AG04450 (cell line): Measurements from ENCODE around the gene DNAH5. TPM values are rescaled to one million over a fixed set of nuclear protein-coding genes. Genes with fewer than 3 reads are reported as not detected.

Source experiments
- CTCF ChIA-PET: fragments of 300-600, 350-600 bp; formaldehyde crosslinking; extraction: SDS; loops from one replicate; lab custom pipeline; 2022; ENCODE audit warnings: antibody characterized with exemption, inconsistent platforms; lab: Charles Lee
- POLR2A ChIA-PET: fragments of 350-600 bp; formaldehyde crosslinking; extraction: SDS; loops from one replicate; lab custom pipeline; 2021; ENCODE audit warnings: antibody characterized with exemption, inconsistent platforms; lab: Yijun Ruan, JAX
- DNase-seq: peaks from one replicate; pipeline ENCODE4 v3.0.0-alpha.2; 2011; ENCODE audit warnings: low read depth, low spot score
- H3K27ac ChIP-seq: one replicate; pipeline ENCODE4 v1.5.1; 2012; ENCODE audit warnings: low read depth, low read length, control low read depth
- H3K27me3 ChIP-seq: one replicate; pipeline ENCODE4 v1.6.0; 2012; ENCODE audit warnings: low read length; ENCODE audit not compliant: control insufficient read depth, insufficient read depth
- H3K4me3 ChIP-seq: 2 replicates; pipeline ENCODE4 v1.5.1; 2011; ENCODE audit warnings: mild to moderate bottlenecking, low read depth, low read length, control low read depth
- H3K9me3 ChIP-seq: 2 replicates; pipeline ENCODE4 v1.5.1; 2012; ENCODE audit warnings: low read length; ENCODE audit not compliant: control insufficient read depth, insufficient read depth
- CTCF ChIP-seq: IDR thresholded peaks from 2 replicates; pipeline ENCODE4 v1.5.1; 2011; ENCODE audit warnings: low read depth, low read length, control low read depth, inconsistent platforms
- polyA plus RNA-seq: library from polyadenylated mRNA; depleted of rRNA; stranded (reverse); fragments of >200 nt; gene quantifications from 2 replicates; pipeline ENCODE4 v1.2.3, GENCODE V29; 2011

DNAH5 gene
- polyA plus RNA-seq, 1 experiment: 12.4 TPM

- Histone ChIP-seq H3K27ac (no peak overlapping the region), H3K9me3 (no peaks in the 10 kb centered on the region), H3K4me3 (no peak overlapping the region), H3K27me3 (no peaks in the 10 kb centered on the region)
- no peak for TF ChIP-seq CTCF
- ChIA-PET POLR2A (interaction anchor here (0.5 kb wide), 1 partner anchor 168 kb away, joined by 3 read pairs; no protein-coding TSS in a partner anchor), CTCF (interaction anchor here (1.3 to 3.2 kb wide), 3 partner anchors 295 to 674 kb away, joined by 4 to 28 read pairs (median 6); no protein-coding TSS in a partner anchor)
- no peak for DNase-seq
Observed at GRCh38 chr5:13975246-13975645, 30.8 kb upstream of the DNAH5 start.

GRCh38 chr5:13973724-13974123, 29.2 kb upstream of the DNAH5 start:
- CTCF ChIA-PET: no interaction called here
- POLR2A ChIA-PET: no interaction called here

GRCh38 chr5:13972029-13972428, 27.5 kb upstream of the DNAH5 start:
- no peak overlapping the region for H3K4me3 ChIP-seq
- no peaks in the 10 kb centered on the region for H3K9me3 ChIP-seq
- CTCF ChIA-PET: interaction anchor here (0.6 kb wide), 1 partner anchor 82 kb away, joined by 3 read pairs; no protein-coding TSS in a partner anchor
- no peak for TF ChIP-seq CTCF
- POLR2A ChIA-PET: no interaction called here
- no peak for DNase-seq
- no peak overlapping the region for H3K27ac ChIP-seq
- no peaks in the 10 kb centered on the region for H3K27me3 ChIP-seq

More at GRCh38 chr5:13973724-13974123, 29.2 kb upstream of the DNAH5 start:
- H3K4me3 ChIP-seq: no peak overlapping the region
- no peak for DNase-seq
- no peaks in the 10 kb centered on the region for H3K27me3 ChIP-seq
- no peaks in the 10 kb centered on the region for H3K9me3 ChIP-seq
- H3K27ac ChIP-seq: no peak overlapping the region
- TF ChIP-seq CTCF: no peak

GRCh38 chr5:13957032-13957645, 12.7 kb upstream of the DNAH5 start:
- no peak overlapping the region for H3K4me3 ChIP-seq
- H3K9me3 ChIP-seq: no peaks in the 10 kb centered on the region
- DNase-seq: peak; percentile 32
- H3K27ac ChIP-seq: no peak overlapping the region
- POLR2A ChIA-PET: no interaction called here
- H3K27me3 ChIP-seq: no peaks in the 10 kb centered on the region
- peak; percentile 77 for TF ChIP-seq CTCF
- CTCF ChIA-PET: interaction anchor here (0.6 to 1.6 kb wide), 20 partner anchors 8 to 692 kb away, joined by 3 to 9 read pairs (median 3); partner anchors contain the start of gene DNAH5

- no peak for TF ChIP-seq CTCF
- ChIA-PET POLR2A (no interaction called here), CTCF (interaction anchor here (0.6 to 1.6 kb wide), 14 partner anchors 8 to 478 kb away, joined by 3 to 9 read pairs (median 4); partner anchors contain the start of gene DNAH5)
- Histone ChIP-seq H3K27ac (no peak overlapping the region), H3K9me3 (no peaks in the 10 kb centered on the region), H3K27me3 (no peaks in the 10 kb centered on the region), H3K4me3 (no peak overlapping the region)
- no peak for DNase-seq
Observed at GRCh38 chr5:13956471-13956870, 12.0 kb upstream of the DNAH5 start.
